Colonic mucosa (tissue), 4 donors: ENCODE results near the gene DAB1. TPM values are rescaled to one million over a fixed set of nuclear protein-coding genes. Genes with fewer than 3 reads are reported as not detected.

Experiments used
- DNase-seq: peaks from one replicate; pipeline ENCODE4 v3.0.0-alpha.2; 2020
- H3K27ac ChIP-seq: fragments of 200-600 bp; one replicate; pipeline ENCODE4 v1.8.0; 2021
- H3K27me3 ChIP-seq: fragments of 200-600 bp; one replicate; pipeline ENCODE4 v1.8.0; 2021
- H3K36me3 ChIP-seq: fragments of 200-600 bp; one replicate; pipeline ENCODE4 v1.8.0; 2021
- H3K4me1 ChIP-seq: fragments of 200-600 bp; one replicate; pipeline ENCODE4 v1.8.0; 2021; ENCODE audit warnings: mild to moderate bottlenecking
- H3K4me3 ChIP-seq: fragments of 200-600 bp; one replicate; pipeline ENCODE4 v1.8.0; 2021
- H3K9ac ChIP-seq, 2 donors: one replicate each; pipeline ENCODE4 v1.7.0; 2013; ENCODE audit warnings: control low read depth in 2 of 2, low read depth in 2 of 2, low read length in 2 of 2
- H3K9me3 ChIP-seq: fragments of 200-600 bp; one replicate; pipeline ENCODE4 v1.8.0; 2021
- CTCF ChIP-seq: fragments of 200-600 bp; IDR thresholded peaks from one replicate; pipeline ENCODE4 v1.8.0; 2022; ENCODE audit warnings: antibody characterized with exemption, mild to moderate bottlenecking
- intact Hi-C: fragments of 100-400 bp; cut with DNase I; formaldehyde crosslinking; loops from one replicate; pipeline ENCODE4 v1.14.1; 2022
- total RNA-seq, 2 donors: library from RNA; stranded (reverse); fragmentation: NEBNext Ultra II Directional in 1 of 2; extraction: Animal tissue kit (Norgen Biotek cat#: 25700) in 1 of 2; gene quantifications; one replicate each; pipeline ENCODE4 v1.2.1, GENCODE V29; 2021
- donor health status: healthy.
- donor health status: DM: no; HTN: no; CAD: no.
- donor health status: DM: no; HTN: no; CAD: no.

Gene DAB1
- total RNA-seq, 2 donors from 2014 or later: 0.42 TPM; not detected in 1

- Histone ChIP-seq H3K9ac (no peak overlapping the region), H3K27me3 (no peaks in the 10 kb centered on the region), H3K9me3 (no peaks in the 10 kb centered on the region), H3K4me1 (no peaks in the 10 kb centered on the region), H3K27ac (no peak overlapping the region), H3K4me3 (no peak overlapping the region), H3K36me3 (no peaks in the 10 kb centered on the region)
- intact Hi-C loops: no loop called here
- DNase-seq: no peak
- TF ChIP-seq CTCF: no peak
These were observed 187.9 kb downstream of the DAB1 start for GRCh38 chr1:57235730-57236510.

- Histone ChIP-seq H3K4me1 (no peaks in the 10 kb centered on the region), H3K36me3 (no peaks in the 10 kb centered on the region), H3K9me3 (no peaks in the 10 kb centered on the region), H3K27me3 (no peaks in the 10 kb centered on the region), H3K4me3 (no peak overlapping the region), H3K9ac (no peak overlapping the region), H3K27ac (no peak overlapping the region)
- DNase-seq: no peak
- intact Hi-C loops: no loop called here
- no peak for TF ChIP-seq CTCF
These were observed 189.4 kb downstream of the DAB1 start for GRCh38 chr1:57234459-57234858.

- Histone ChIP-seq H3K27ac (no peak overlapping the region), H3K9ac (no peak overlapping the region), H3K9me3 (no peaks in the 10 kb centered on the region), H3K36me3 (no peaks in the 10 kb centered on the region), H3K27me3 (no peaks in the 10 kb centered on the region), H3K4me3 (no peak overlapping the region), H3K4me1 (no peaks in the 10 kb centered on the region)
- no peak for DNase-seq
- TF ChIP-seq CTCF: no peak
- intact Hi-C loops: no loop called here
These were observed 191.4 kb downstream of the DAB1 start for GRCh38 chr1:57232500-57232899.

- H3K9me3 ChIP-seq: no peaks in the 10 kb centered on the region
- no peaks in the 10 kb centered on the region for H3K27me3 ChIP-seq
- H3K27ac ChIP-seq: no peak overlapping the region
- intact Hi-C loops: no loop called here
- no peak overlapping the region for H3K4me3 ChIP-seq
- no peaks in the 10 kb centered on the region for H3K4me1 ChIP-seq
- no peaks in the 10 kb centered on the region for H3K36me3 ChIP-seq
- no peak overlapping the region for H3K9ac ChIP-seq
- DNase-seq: no peak
- no peak for TF ChIP-seq CTCF
These were observed 193.9 kb downstream of the DAB1 start for GRCh38 chr1:57229998-57230397.

- intact Hi-C loops: no loop called here
These were observed 194.8 kb downstream of the DAB1 start for GRCh38 chr1:57229076-57229475.

More at GRCh38 chr1:57229076-57229475, 194.8 kb downstream of the DAB1 start:
- Histone ChIP-seq H3K9ac (no peak overlapping the region), H3K27ac (no peak overlapping the region), H3K36me3 (no peaks in the 10 kb centered on the region), H3K9me3 (no peaks in the 10 kb centered on the region), H3K27me3 (no peaks in the 10 kb centered on the region), H3K4me3 (no peak overlapping the region), H3K4me1 (no peaks in the 10 kb centered on the region)
- TF ChIP-seq CTCF: no peak
- no peak for DNase-seq
